HG03571 (cell line): ENCODE results near the gene LRRC31.

ENCODE experiments used
- ATAC-seq: cut with Tn5 transposase; IDR thresholded peaks from one replicate; pipeline ENCODE4 v1.9.1; 2021; ENCODE audit not compliant: unreplicated experiment

The LRRC31 gene

GRCh38 chr3:169864270-169864669 lies 5.5 kb downstream of the LRRC31 start:
- no peak for ATAC-seq

- no peak for ATAC-seq
These were observed 6.3 kb downstream of the LRRC31 start for GRCh38 chr3:169863458-169863899.

DNA sequence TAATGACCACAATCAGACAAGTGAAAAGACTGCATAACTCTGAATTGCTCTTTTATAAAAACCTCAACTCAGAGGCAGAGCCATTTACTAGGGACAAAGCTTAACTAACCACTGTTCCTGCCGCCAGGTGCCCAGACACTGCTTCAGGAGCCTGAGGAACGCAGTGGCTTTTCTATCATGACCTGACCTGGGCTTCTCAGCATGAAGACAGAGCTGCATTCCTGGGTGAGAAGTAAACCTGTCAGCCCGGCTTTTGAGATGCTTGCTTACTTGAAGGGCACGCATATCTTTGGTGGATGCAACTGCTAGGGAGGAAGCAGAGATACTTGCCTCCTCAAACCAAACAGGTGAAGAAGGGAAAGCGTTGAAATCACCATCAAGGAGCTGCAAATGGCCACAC lies 7.9 kb downstream of the LRRC31 start:
- ATAC-seq, result no peak

GRCh38 chr3:169857811-169858210 lies 11.9 kb downstream of the LRRC31 start:
- ATAC-seq, result no peak

GRCh38 chr3:169855514-169855913 lies 14.2 kb downstream of the LRRC31 start:
- no peak for ATAC-seq

DNA sequence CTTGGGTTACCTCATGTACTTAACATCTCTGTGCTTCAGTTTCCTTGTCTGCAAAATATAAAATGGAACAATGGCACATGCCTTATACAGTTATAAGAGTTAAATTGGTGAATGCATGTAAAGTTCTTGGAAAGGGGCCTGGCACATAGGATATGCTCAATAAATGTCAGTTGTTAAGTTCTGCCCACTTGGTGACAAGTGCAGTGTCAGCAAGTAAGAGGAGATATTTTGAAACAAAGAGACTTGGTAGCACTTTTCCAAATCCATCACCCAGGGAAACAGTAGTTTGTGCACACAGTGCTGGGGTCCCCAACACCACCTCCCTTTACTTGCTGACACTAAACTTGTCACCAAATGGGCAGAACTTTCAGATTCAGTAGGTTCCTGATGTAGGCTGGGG lies 19.1 kb downstream of the LRRC31 start:
- no peak for ATAC-seq

DNA sequence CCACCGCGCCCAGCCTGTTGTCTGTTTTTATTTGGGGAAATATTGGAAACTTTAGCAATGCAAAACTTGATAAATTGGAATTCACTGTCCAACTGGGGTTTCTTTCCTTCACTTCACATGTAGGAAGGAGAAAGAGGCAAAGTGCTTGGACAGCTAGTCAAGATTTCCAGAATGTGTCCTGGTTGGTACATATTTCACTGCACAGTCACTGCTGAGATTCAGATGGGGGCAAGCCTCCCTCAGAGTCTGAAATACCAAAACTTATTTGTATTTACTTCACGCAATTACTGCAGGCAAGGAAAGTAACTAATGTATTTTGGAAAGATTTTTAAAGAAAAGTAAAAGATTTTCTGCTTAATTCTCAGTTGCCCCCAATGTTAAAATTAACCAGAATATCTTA lies 21.0 kb downstream of the LRRC31 start:
- ATAC-seq, result no peak

DNA sequence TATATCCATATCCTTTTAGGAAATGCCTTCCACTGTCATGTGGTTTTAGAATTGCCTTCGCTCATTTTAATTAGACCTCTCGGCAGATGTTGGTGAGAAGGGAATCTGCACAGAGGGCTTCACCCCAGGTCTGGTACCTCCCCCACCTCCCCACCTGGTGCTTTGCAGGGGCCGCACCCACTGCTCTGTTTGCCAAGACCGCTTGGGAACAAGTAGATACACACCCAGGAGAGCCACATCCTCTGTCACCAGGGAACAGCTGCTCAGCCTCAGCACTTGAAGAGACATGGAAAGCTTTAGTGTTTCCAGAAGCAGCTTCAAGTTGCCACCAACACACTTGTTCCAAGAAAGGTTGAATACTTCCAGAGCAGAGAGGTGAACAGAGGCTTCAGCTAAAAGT lies 21.8 kb downstream of the LRRC31 start:
- ATAC-seq, result no peak

- peak; percentile 97 for ATAC-seq
These were observed 23.1 kb downstream of the LRRC31 start for GRCh38 chr3:169846458-169847193.

GRCh38 chr3:169842960-169843359 lies 26.8 kb downstream of the LRRC31 start:
- no peak for ATAC-seq

DNA sequence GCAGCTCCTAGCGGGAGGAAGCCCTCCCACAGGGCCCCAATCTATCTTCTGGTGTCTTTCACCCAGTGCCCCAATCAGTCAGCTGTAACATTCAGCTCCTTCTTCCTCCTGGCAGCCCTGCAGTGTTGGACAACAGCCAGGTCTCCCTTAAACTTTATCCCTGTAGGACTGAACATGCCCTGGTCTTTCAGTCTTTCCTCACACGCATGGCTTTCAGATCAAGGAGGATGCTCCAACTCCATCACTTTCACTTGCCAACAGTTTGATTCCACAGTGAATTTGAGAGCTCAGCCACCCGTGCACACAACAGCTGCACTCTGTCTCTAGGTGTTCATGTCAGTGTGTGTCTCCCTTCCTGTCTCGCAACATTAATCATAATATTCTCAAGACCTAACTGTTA lies 28.6 kb downstream of the LRRC31 start:
- peak; percentile 60 for ATAC-seq

- ATAC-seq, result no peak
These were observed 31.2 kb downstream of the LRRC31 start for GRCh38 chr3:169838511-169839030.

DNA sequence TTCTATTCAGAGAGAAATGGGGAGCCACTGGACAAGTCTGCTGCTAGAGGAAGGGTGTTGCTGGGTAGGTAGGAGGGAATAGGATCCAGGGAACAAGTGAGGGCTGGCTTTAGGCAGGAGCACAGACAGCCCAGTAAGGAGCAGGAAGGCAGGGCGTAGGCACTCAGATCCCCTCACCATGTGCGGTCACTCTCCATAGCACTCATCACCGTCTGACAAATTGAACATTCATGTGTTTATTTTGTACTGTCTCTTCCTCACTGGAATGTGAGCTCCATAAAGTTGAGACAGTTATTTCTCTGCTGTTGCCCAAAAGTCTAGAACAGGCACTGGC lies 32.8 kb downstream of the LRRC31 start:
- no peak for ATAC-seq

GRCh38 chr3:169836078-169836941 lies 33.4 kb downstream of the LRRC31 start:
- peak; percentile 80 for ATAC-seq

GRCh38 chr3:169835533-169835932 lies 34.2 kb downstream of the LRRC31 start:
- ATAC-seq, result no peak

DNA sequence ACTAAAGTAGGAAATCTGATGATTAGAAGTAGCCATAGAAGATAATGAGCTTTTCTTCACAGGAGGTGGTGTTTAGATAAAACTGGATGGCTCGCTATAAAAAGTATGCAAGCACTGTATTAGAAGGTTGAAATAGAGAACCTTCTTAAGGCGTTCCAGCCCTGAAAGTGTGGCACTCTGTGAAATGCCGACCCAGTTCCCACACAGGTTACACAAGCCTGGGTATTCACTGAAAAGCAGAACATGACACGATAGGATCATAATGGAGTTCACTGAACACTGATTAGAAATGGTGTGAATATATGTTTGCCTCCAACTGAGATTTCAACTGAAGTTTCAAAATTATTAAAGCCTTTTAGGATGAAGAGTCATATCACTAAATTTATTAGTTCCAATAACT lies 42.0 kb downstream of the LRRC31 start:
- no peak for ATAC-seq

DNA sequence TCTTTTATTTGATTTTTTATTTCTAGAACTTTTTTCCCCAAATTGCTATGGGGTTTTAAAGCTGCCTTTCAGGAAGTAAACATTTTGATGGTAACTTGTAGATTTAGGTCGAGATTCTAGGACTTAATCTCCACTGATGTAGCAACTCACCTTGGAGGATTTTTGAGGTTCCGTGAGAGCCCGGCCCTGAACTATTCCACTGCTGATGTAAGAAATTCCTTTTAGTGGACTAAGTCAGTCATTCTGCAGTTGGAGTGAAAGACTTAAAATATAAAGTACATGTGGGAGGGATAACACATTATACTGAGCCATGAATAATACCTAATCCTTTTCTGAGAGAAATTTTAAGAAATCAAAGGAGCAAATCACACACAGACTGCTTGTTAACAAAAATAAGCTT lies 44.4 kb downstream of the LRRC31 start:
- no peak for ATAC-seq

DNA sequence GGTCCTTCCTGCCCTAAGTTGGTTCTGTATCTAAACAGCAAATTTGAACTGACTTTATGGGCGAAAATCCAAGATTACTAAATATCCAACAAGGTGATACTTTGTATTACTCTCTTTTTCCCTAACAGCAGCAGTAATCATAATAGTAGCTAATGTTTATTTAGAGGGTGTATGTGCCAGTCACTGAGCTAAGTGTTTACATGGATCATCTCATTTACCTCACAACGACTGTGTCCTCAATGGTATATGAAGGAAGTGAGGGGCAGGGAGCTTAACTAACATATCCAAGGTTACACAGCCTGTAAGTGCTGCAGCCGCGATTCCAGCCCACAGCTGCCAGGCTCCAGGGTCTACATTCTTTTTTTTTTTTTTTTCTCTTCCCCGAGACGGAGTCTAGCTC lies 46.8 kb downstream of the LRRC31 start:
- ATAC-seq, result no peak

DNA sequence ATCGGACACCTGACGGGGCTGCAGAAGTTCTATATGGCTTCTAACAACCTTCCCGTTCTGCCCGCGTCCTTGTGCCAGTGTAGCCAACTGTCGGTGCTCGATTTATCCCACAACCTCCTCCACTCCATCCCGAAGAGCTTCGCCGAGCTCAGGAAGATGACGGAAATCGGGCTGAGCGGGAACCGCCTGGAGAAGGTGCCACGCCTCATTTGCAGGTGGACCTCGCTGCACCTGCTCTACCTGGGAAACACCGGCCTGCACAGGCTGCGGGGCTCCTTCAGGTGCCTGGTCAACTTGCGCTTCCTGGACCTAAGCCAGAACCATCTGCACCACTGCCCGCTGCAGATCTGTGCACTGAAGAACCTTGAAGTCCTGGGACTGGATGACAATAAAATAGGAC lies 47.2 kb downstream of the LRRC31 start:
- no peak for ATAC-seq

GRCh38 chr3:169822091-169822490 lies 47.6 kb downstream of the LRRC31 start:
- no peak for ATAC-seq

DNA sequence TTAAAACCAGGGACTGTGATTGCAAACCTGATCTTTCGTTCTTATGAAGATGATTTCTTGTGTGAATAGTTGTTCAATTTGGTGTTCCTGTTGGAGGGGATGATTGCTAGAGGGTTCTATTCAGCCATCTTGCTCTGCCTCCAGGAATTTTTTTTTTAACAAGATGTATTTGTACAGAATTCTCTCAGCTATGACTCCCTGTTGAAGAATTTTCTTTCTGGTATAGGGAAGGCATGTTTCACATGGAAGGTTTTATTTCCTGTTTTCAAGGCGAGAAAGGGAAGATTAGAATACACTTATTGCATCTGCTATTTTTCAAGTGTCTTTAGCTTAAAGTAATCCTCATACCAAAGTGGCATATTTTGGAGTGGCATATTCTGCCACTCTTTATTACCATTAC lies 51.4 kb downstream of the LRRC31 start:
- ATAC-seq, result no peak

- ATAC-seq, result no peak
These were observed 54.1 kb downstream of the LRRC31 start for GRCh38 chr3:169815590-169816150.
